ENCODE data around the gene NXF2B.
A peak's percentile ranks its signal among the peaks of the same experiment; 100 is the strongest.
"Not testable (repeated sequence)": the region's sequence is repeated elsewhere in the genome, so short reads cannot be mapped to it uniquely, and the experiment has no call there.

The NXF2B gene

DNA sequence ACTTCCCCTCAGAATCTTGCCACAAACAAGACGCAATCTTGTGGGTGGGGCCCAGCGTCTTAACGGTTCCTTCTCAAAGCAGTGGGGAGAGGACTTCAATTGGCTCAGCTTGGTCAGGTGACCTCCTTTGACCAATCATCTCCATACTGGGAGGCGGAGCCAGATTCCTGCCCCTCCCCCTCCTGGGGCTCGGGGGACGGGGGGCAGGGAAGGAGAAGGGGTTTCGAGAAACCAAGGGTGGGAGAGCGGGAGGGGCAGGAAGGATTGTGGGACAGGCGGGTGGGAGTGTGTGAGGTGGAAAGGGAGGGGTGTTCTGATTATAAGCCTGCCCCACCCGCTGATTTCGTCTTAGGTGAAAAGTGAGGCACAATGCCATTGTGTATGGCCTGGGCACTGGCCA lies at the start of gene NXF2B:
NXF2B (minus strand) TSS at position 101 of the 400 bp plus-strand sequence. CDS start 59,972 bp downstream, outside the sequence.
- not testable (repeated sequence) for H3K4me3 ChIP-seq (replicated peaks; ENCODE audit: low read depth, low read length); DNase-seq (ENCODE audit: extremely low read depth, low read depth)

- not testable (repeated sequence) for H3K4me3 ChIP-seq (replicated peaks; ENCODE audit: low read depth, low read length); DNase-seq (ENCODE audit: extremely low read depth, low read depth)
Observed at GRCh38 chrX:102478765-102479164, 39.0 kb upstream of the NXF2B start.

DNA sequence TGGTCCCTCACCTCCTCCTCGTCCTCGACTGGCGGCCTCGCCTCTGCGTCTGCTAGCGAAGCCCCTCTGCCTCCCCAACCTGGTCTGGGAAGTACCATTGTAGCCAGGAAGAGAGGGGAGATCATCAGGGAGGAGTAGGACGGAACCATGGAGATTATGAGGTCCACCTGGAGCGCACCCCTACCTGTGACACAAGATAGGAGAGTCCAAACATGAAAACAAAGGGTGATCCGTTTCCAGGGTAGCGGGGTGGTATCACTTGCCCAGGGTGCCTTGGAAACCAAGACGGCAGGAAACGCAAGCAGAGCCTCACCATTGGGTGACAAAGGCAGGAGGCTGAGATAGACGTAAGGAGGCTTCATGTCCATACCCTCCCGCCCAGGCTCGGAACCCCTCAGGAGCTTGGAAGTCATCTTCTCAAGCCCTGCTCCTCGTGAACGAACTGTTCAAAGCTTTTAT lies 32.0 kb upstream of the NXF2B start, which contains the start of gene TCP11X2:
TCP11X2 (minus strand) TSS at position 51 of the 459 bp plus-strand sequence.
- H3K4me3 ChIP-seq (replicated peaks; ENCODE audit: low read depth, low read length); DNase-seq (ENCODE audit: extremely low read depth, low read depth): not testable (repeated sequence)

DNA sequence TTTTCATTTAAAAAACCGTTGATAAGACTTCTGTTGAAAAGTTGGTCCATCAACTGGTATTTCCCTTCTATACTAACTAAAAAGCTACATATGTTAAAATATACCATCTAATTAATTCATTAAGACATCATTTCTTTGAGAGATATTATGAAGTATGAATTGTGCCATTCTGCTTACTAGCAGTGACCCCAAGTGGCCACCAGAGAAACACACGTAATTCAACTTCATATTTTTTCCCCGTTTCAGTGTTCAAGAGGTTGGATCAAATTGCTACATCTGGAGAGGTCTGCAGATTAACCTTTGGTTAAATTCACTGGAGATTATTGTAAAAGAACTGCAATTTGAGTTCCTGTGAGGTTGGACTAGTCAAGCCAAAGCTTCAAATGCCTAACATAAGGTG lies 30.4 kb upstream of the NXF2B start:
- not testable (repeated sequence) for H3K4me3 ChIP-seq (replicated peaks; ENCODE audit: low read depth, low read length); DNase-seq (ENCODE audit: extremely low read depth, low read depth)

- H3K4me3 ChIP-seq (replicated peaks; ENCODE audit: low read depth, low read length); DNase-seq (ENCODE audit: extremely low read depth, low read depth): not testable (repeated sequence)
Observed at GRCh38 chrX:102458615-102459014, 18.8 kb upstream of the NXF2B start.

- DNase-seq (ENCODE audit: extremely low read depth, low read depth); H3K4me3 ChIP-seq (replicated peaks; ENCODE audit: low read depth, low read length): not testable (repeated sequence)
Observed at GRCh38 chrX:102414493-102414892, 25.3 kb downstream of the NXF2B start.

- TF ChIP-seq, protein P1, sequence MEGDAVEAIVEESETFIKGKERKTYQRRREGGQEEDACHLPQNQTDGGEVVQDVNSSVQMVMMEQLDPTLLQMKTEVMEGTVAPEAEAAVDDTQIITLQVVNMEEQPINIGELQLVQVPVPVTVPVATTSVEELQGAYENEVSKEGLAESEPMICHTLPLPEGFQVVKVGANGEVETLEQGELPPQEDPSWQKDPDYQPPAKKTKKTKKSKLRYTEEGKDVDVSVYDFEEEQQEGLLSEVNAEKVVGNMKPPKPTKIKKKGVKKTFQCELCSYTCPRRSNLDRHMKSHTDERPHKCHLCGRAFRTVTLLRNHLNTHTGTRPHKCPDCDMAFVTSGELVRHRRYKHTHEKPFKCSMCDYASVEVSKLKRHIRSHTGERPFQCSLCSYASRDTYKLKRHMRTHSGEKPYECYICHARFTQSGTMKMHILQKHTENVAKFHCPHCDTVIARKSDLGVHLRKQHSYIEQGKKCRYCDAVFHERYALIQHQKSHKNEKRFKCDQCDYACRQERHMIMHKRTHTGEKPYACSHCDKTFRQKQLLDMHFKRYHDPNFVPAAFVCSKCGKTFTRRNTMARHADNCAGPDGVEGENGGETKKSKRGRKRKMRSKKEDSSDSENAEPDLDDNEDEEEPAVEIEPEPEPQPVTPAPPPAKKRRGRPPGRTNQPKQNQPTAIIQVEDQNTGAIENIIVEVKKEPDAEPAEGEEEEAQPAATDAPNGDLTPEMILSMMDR (IDR thresholded peaks at IDR 0.05; ENCODE audit: low read depth, low read length, missing control alignments), result peak; percentile 58
- DNase-seq (ENCODE audit: extremely low read depth, low read depth), result no peak
- H3K4me3 ChIP-seq (replicated peaks; ENCODE audit: low read depth, low read length), result no peak overlapping the region
Observed at GRCh38 chrX:102345916-102346315, 93.9 kb downstream of the NXF2B start.

DNA sequence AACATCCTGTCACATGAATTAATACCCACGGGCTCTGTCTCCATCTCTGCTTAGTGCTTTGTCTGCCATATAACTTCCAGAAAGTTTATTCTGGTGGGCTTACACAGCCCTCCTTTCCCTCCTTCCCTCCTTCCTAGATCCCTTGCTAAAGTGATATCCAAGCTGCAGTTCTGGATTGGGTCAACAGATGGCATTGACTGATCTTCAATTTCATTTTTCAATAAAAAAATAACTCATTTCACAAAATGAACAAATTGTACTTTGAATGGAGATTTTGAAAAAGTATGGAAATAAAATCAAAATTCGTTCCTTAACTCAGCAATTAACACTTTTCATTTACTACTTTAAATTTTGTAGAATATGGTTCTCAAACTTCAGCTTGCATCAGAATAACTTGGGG lies 97.9 kb downstream of the NXF2B start:
- H3K4me3 ChIP-seq (replicated peaks; ENCODE audit: low read depth, low read length), result no peak overlapping the region
- TF ChIP-seq, protein P1 (IDR thresholded peaks at IDR 0.05; ENCODE audit: low read depth, low read length, missing control alignments), result no peak

DNA sequence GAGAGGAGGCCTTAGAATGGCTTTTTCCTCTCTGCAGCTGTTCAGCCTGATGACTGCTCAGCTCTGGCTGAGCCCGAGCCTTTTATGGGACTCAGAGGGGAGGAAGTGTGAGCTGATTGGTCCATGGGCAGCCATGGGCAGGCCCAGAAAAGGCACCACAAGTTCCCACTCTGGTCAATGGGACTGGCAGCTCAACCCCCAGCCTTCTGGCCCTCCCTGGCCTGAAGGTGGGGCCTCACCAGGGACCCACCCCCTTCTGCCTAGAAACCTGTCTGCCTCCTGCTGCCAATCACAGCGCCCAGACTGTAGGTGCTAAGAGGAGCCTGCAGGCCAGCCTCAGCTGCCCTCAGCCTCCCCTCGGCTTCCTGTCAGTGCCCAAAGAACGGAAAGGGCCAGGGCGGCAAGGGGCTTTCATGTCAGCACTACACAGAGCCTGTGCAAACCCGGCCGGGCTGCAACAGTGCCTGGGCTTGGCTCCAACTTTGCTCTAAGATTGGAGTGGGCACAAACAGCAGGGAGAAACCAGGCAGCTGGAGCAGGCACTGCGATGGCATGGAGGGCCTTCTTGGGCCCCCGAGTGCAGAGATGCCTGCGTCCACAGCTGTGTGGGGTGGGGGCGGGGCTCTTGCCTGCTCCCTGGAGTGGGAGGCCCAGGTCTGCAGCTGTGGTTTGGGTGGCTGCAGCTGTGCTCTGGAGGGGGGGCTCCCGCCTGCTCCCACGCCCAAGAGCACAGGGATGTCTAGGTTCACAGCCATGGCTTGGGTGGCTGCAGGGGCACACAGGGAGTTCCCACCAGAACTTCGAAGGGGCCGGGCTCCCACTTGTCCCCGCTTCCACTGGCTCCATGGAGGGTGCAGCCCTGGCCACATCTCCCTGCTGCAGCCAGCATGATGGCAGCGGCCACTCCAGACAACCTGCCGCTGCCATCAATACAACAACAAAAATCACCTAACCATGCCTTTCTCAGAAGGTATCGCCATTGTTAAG lies 100.2 kb downstream of the NXF2B start:
- no peak overlapping the region for H3K4me3 ChIP-seq (replicated peaks; ENCODE audit: low read depth, low read length)
- no peak for DNase-seq (ENCODE audit: extremely low read depth, low read depth)
- TF ChIP-seq, protein P1 (IDR thresholded peaks at IDR 0.05; ENCODE audit: low read depth, low read length, missing control alignments), result no peak

More for the DNA sequence above, 97.9 kb downstream of the NXF2B start:
- DNase-seq (ENCODE audit: extremely low read depth, low read depth), result no peak

GRCh38 chrX:102338162-102338561 lies 101.6 kb downstream of the NXF2B start:
- DNase-seq (ENCODE audit: extremely low read depth, low read depth), result no peak
- H3K4me3 ChIP-seq (replicated peaks; ENCODE audit: low read depth, low read length), result no peak overlapping the region
- TF ChIP-seq, protein P1 (IDR thresholded peaks at IDR 0.05; ENCODE audit: low read depth, low read length, missing control alignments), result no peak

All from HFF-Myc (cell line).